Fibroblast of pulmonary artery (primary cell): Measurements from ENCODE around the gene PER2.
A peak's percentile ranks its signal among the peaks of the same experiment; 100 is the strongest.
"Not testable (repeated sequence)": the region's sequence is repeated elsewhere in the genome, so short reads cannot be mapped to it uniquely, and the experiment has no call there.

ENCODE experiments used
- DNase-seq: peaks from one replicate; pipeline ENCODE4 v3.0.0-alpha.2; 2010; ENCODE audit warnings: low read depth
- H3K4me3 ChIP-seq: replicated peaks from 2 replicates; pipeline ENCODE4 v1.5.1; 2011; ENCODE audit warnings: low read depth, mild to moderate bottlenecking, control low read depth, low read length, moderate library complexity
- CTCF ChIP-seq: IDR thresholded peaks from 2 replicates; pipeline ENCODE4 v1.5.1; 2011; ENCODE audit warnings: mild to moderate bottlenecking, control low read depth, low read length, inconsistent platforms; ENCODE audit errors: missing control alignments

The PER2 gene

GRCh38 chr2:238330391-238330790 is 42.0 kb upstream of the PER2 start:
- no peak for TF ChIP-seq CTCF
- H3K4me3 ChIP-seq, result no peak overlapping the region
- no peak for DNase-seq

GRCh38 chr2:238327751-238328150 is 39.3 kb upstream of the PER2 start:
- DNase-seq, result no peak
- no peak for TF ChIP-seq CTCF
- H3K4me3 ChIP-seq, result no peak overlapping the region

- no peak overlapping the region for H3K4me3 ChIP-seq
- DNase-seq, result no peak
- no peak for TF ChIP-seq CTCF
Measured at GRCh38 chr2:238326801-238327365, 38.5 kb upstream of the PER2 start.

GRCh38 chr2:238325694-238326093 is 37.3 kb upstream of the PER2 start:
- no peak overlapping the region for H3K4me3 ChIP-seq
- TF ChIP-seq CTCF, result no peak
- DNase-seq, result no peak

GRCh38 chr2:238324248-238324647 is 35.8 kb upstream of the PER2 start:
- H3K4me3 ChIP-seq, DNase-seq: not testable (repeated sequence)

GRCh38 chr2:238322001-238322411 is 33.6 kb upstream of the PER2 start:
- DNase-seq, result no peak
- no peak overlapping the region for H3K4me3 ChIP-seq
- TF ChIP-seq CTCF, result no peak

- no peak for TF ChIP-seq CTCF
- DNase-seq, result no peak
- H3K4me3 ChIP-seq, result peak overlapping the region; percentile 65
Measured at GRCh38 chr2:238321467-238321866, 33.1 kb upstream of the PER2 start.
